ENCODE results near the gene COX6A2. TPM values are rescaled to one million over a fixed set of nuclear protein-coding genes. Genes with fewer than 3 reads are reported as not detected.

The COX6A2 gene
- total RNA-seq, 1 experiment from 2014 or later = not detected

- in situ Hi-C loops (cut with HindIII; ENCODE audit: low pct_unique_long_range_greater_than_20kb, low sequenced_read_pairs) = no loop called here
Observed at GRCh38 chr16:31382485-31383161, 45.5 kb downstream of the COX6A2 start.

GRCh38 chr16:31380201-31380600, 48.0 kb downstream of the COX6A2 start:
- Histone ChIP-seq H3K27ac (ENCODE audit: low read length) (no peak overlapping the region), H3K4me1 (ENCODE audit: control insufficient read depth, insufficient read depth, low read length) (no peaks in the 10 kb centered on the region), H3K9me3 (ENCODE audit: control insufficient read depth, insufficient read depth, low read depth, low read length) (no peaks in the 10 kb centered on the region), H3K4me3 (ENCODE audit: low read depth in 2 of 2, low read length in 2 of 2) (no peak overlapping the region), H3K36me3 (ENCODE audit: control insufficient read depth, insufficient read depth, low read length) (no peaks in the 10 kb centered on the region), H3K27me3 (ENCODE audit: control insufficient read depth, insufficient read depth, low read length) (no peaks in the 10 kb centered on the region; the same call in 1 of the 2 replicates)
- TF ChIP-seq SIN3A (IDR thresholded peaks at IDR 0.05; ENCODE audit: borderline replicate concordance, insufficient read depth, low read depth, low read length) (no peak), POLR2AphosphoS5 (IDR thresholded peaks at IDR 0.05; ENCODE audit: low read depth, low read length) (no peak), REST (IDR thresholded peaks at IDR 0.05; ENCODE audit: insufficient read depth in 1 of 2, low read depth in 2 of 2, low read length in 1 of 2) (no peak), TCF7L2 (IDR thresholded peaks at IDR 0.05; ENCODE audit: low read depth, low read length) (no peak)
- ChIA-PET POLR2A (no interaction called here), CTCF (no interaction called here)
- in situ Hi-C loops (cut with HindIII; ENCODE audit: low pct_unique_long_range_greater_than_20kb, low sequenced_read_pairs) (no loop called here), intact Hi-C loops (cut with micrococcal nuclease; ENCODE audit: unreplicated experiment) (no loop called here)
- ATAC-seq (no peak), DNase-seq (ENCODE audit: low read depth, low spot score) (no peak)
- BruUV-seq (replicated peaks) = no TSS peak

More at GRCh38 chr16:31382485-31383161, 45.5 kb downstream of the COX6A2 start:
- no peaks in the 10 kb centered on the region for H3K36me3 ChIP-seq (ENCODE audit: control insufficient read depth, insufficient read depth, low read length)
- H3K9me3 ChIP-seq (ENCODE audit: control insufficient read depth, insufficient read depth, low read depth, low read length) = no peaks in the 10 kb centered on the region
- TF ChIP-seq SIN3A (IDR thresholded peaks at IDR 0.05; ENCODE audit: borderline replicate concordance, insufficient read depth, low read depth, low read length) = no peak
- no peak for TF ChIP-seq REST (IDR thresholded peaks at IDR 0.05; ENCODE audit: insufficient read depth in 1 of 2, low read depth in 2 of 2, low read length in 1 of 2)
- TF ChIP-seq CTCF (IDR thresholded peaks at IDR 0.05) = peak; percentile 96
- peaks cover 11% of the 10 kb centered on the region for H3K4me1 ChIP-seq (ENCODE audit: control insufficient read depth, insufficient read depth, low read length)
- ChIA-PET POLR2A (interaction anchor here (0.6 kb wide), 1 partner anchor 72 kb away, joined by 3 read pairs; no protein-coding TSS in a partner anchor), CTCF (interaction anchor here (0.6 to 0.7 kb wide), 3 partner anchors 69 to 240 kb away, joined by 3 to 6 read pairs (median 3); no protein-coding TSS in a partner anchor)
- H3K27me3 ChIP-seq (ENCODE audit: control insufficient read depth, insufficient read depth, low read length) = no peaks in the 10 kb centered on the region
- peak; percentile 83 for ATAC-seq
- H3K27ac ChIP-seq (ENCODE audit: low read length) = no peak overlapping the region
- peak; percentile 8 for DNase-seq (ENCODE audit: low read depth, low spot score)
- BruUV-seq (replicated peaks) = no TSS peak
- no peak overlapping the region for H3K4me3 ChIP-seq (ENCODE audit: low read depth in 2 of 2, low read length in 2 of 2)
- intact Hi-C loops (cut with micrococcal nuclease; ENCODE audit: unreplicated experiment) = loop anchor here (2.0 kb wide), 1 partner anchor 182 kb away; no protein-coding TSS in a partner anchor

Other genes starting within 250 kb of the COX6A2 start
- 441 TPM for gene FUS, start 248.2 kb downstream of the COX6A2 start, total RNA-seq (2021; ENCODE audit: unreplicated experiment)
- gene PYCARD, start 225.6 kb downstream of the COX6A2 start, total RNA-seq (2021; ENCODE audit: unreplicated experiment) = 99.4 TPM
- 0.08 TPM for gene TRIM72, start 214.2 kb downstream of the COX6A2 start, total RNA-seq (2021; ENCODE audit: unreplicated experiment)
- gene PYDC1, start 211.2 kb downstream of the COX6A2 start, total RNA-seq (2021; ENCODE audit: unreplicated experiment) = not detected
- 1.3 TPM for gene ITGAM, start 168.4 kb downstream of the COX6A2 start, total RNA-seq (2021; ENCODE audit: unreplicated experiment)
- gene ITGAX, start 73.2 kb downstream of the COX6A2 start, total RNA-seq (2021; ENCODE audit: unreplicated experiment) = 0.49 TPM
- gene ITGAD, start 35.0 kb downstream of the COX6A2 start, total RNA-seq (2021; ENCODE audit: unreplicated experiment) = not detected
- 0.41 TPM for gene ZNF843, start 14.4 kb upstream of the COX6A2 start, total RNA-seq (2021; ENCODE audit: unreplicated experiment)
- 19.8 TPM for gene ARMC5, start 31.1 kb upstream of the COX6A2 start, total RNA-seq (2021; ENCODE audit: unreplicated experiment)
- 32.5 TPM for gene TGFB1I1, start 43.8 kb upstream of the COX6A2 start, total RNA-seq (2021; ENCODE audit: unreplicated experiment)
- 0.15 TPM for gene SLC5A2, start 54.8 kb upstream of the COX6A2 start, total RNA-seq (2021; ENCODE audit: unreplicated experiment)
- gene RUSF1, start 80.0 kb upstream of the COX6A2 start, total RNA-seq (2021; ENCODE audit: unreplicated experiment) = 47.4 TPM
- not detected for gene AHSP, start 99.5 kb upstream of the COX6A2 start, total RNA-seq (2021; ENCODE audit: unreplicated experiment)